ENCODE results near the gene PGC.

Gene PGC

GRCh38 chr6:41720783-41721182, 26.4 kb downstream of the PGC start:
- no peak for DNase-seq (ENCODE audit: low read depth)
- TF ChIP-seq POLR2A (IDR thresholded peaks at IDR 0.05; ENCODE audit: extremely low read depth, insufficient read length) (no peak), MYC (IDR thresholded peaks at IDR 0.05; ENCODE audit: low read depth, low read length) (no peak), MAX (IDR thresholded peaks at IDR 0.05; ENCODE audit: low read depth, low read length) (no peak), CTCF (IDR thresholded peaks at IDR 0.05; ENCODE audit: low read depth, low read length) (no peak)
- no peak overlapping the region for H3K4me3 ChIP-seq (ENCODE audit: low read depth, low read length)

- TF ChIP-seq MAX (IDR thresholded peaks at IDR 0.05; ENCODE audit: low read depth, low read length) (no peak), MYC (IDR thresholded peaks at IDR 0.05; ENCODE audit: low read depth, low read length) (no peak), CTCF (IDR thresholded peaks at IDR 0.05; ENCODE audit: low read depth, low read length) (no peak), POLR2A (IDR thresholded peaks at IDR 0.05; ENCODE audit: extremely low read depth, insufficient read length) (no peak)
- DNase-seq (ENCODE audit: low read depth) = no peak
- H3K4me3 ChIP-seq (ENCODE audit: low read depth, low read length) = no peak overlapping the region
Observed at GRCh38 chr6:41720262-41720620, 27.0 kb downstream of the PGC start.

GRCh38 chr6:41719436-41720261, 27.5 kb downstream of the PGC start:
- H3K4me3 ChIP-seq (ENCODE audit: low read depth, low read length) = no peak overlapping the region
- no peak for TF ChIP-seq MAX (IDR thresholded peaks at IDR 0.05; ENCODE audit: low read depth, low read length)
- no peak for TF ChIP-seq CTCF (IDR thresholded peaks at IDR 0.05; ENCODE audit: low read depth, low read length)
- no peak for TF ChIP-seq POLR2A (IDR thresholded peaks at IDR 0.05; ENCODE audit: extremely low read depth, insufficient read length)
- no peak for TF ChIP-seq MYC (IDR thresholded peaks at IDR 0.05; ENCODE audit: low read depth, low read length)
- DNase-seq (ENCODE audit: low read depth) = no peak

GRCh38 chr6:41718828-41719227, 28.4 kb downstream of the PGC start:
- no peak overlapping the region for H3K4me3 ChIP-seq (ENCODE audit: low read depth, low read length)
- DNase-seq (ENCODE audit: low read depth) = no peak
- TF ChIP-seq POLR2A (IDR thresholded peaks at IDR 0.05; ENCODE audit: extremely low read depth, insufficient read length) (no peak), CTCF (IDR thresholded peaks at IDR 0.05; ENCODE audit: low read depth, low read length) (no peak), MAX (IDR thresholded peaks at IDR 0.05; ENCODE audit: low read depth, low read length) (no peak), MYC (IDR thresholded peaks at IDR 0.05; ENCODE audit: low read depth, low read length) (no peak)

DNA sequence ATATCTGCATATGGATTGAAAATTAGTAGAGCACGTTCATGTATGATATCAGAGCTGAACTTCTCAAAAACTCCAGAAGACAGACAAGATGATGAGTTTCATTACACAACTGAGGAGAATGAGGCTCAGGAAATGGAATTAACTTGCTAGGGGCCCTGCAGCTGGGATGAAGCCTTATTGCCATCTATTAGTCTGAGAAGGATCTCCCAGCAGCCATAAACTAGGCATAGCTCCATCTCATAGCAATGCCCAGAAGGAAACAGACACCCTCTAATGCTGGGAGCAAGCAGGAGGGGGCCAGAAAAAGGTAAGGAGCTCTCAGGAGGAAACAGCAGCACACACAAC, 29.8 kb downstream of the PGC start:
- DNase-seq (ENCODE audit: low read depth) = no peak
- no peak for TF ChIP-seq MYC (IDR thresholded peaks at IDR 0.05; ENCODE audit: low read depth, low read length)
- no peak for TF ChIP-seq CTCF (IDR thresholded peaks at IDR 0.05; ENCODE audit: low read depth, low read length)
- TF ChIP-seq POLR2A (IDR thresholded peaks at IDR 0.05; ENCODE audit: extremely low read depth, insufficient read length) = no peak
- TF ChIP-seq MAX (IDR thresholded peaks at IDR 0.05; ENCODE audit: low read depth, low read length) = no peak

More for the DNA sequence above, 29.8 kb downstream of the PGC start:
- no peak overlapping the region for H3K4me3 ChIP-seq (ENCODE audit: low read depth, low read length)
